Fibroblast of upper back skin (primary cell): Measurements from ENCODE around the gene C1orf226.
"Not testable (repeated sequence)": the region's sequence is repeated elsewhere in the genome, so short reads cannot be mapped to it uniquely, and the experiment has no call there.

Experiments
- DNase-seq: peaks from one replicate; pipeline ENCODE4 v3.0.0-alpha.2; 2013

C1orf226 gene

DNA sequence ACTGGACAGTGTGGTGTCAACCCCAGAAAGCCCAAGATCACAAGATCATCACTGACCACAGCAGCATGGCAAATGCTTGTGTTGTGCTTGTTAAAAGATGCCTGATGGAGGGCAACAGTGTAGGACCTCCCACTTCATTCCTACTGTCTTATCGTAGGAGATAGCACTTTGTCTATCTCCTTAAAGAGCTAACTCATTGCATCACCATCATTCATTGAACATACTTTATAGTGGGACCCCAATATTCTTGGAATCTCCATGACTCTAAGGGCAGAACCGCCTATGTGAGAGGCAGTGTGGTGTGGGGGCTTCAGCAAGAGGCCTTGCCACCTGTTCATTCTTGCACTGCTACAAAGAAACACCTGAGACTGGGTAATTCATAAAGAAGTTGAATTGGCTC is 35.4 kb downstream of the C1orf226 start:
- DNase-seq: no peak

DNA sequence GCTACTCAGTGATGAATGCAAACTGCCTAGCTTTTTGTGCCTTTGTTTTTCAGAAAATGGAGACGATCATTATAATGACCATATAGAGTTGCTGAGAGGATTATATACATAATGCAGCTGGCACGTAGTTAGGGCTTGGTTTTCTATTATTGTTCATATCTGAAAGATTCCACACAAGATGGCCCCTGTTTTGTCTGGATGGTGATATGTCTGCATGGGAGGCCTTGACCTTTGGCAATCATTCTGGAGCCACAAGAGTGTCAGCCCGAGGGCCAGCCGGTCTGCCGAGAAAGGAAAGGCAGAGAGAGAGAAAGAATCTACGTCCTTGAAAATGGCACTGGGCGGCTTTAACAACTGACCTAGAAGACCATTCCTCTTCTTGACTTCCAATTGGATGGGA is 36.1 kb downstream of the C1orf226 start:
- DNase-seq: no peak

DNA sequence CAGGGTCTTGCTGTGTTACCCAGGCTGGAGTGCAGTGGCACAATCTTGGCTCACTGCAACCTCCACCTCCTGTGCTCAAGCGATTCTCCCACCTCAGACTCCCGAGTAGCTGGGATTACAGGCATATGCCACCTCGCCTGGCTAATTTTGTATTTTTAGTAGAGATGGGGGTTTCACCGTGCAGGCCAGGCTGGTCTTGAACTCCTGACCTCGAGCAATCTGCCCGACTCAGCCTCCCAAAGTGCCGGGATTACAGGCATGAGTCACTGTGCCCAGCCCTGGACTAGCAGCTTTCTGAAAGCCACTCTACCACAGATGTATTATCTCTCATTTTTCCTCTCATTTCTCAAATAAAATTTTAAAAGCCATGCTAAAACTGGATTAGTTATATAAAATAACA is 37.1 kb downstream of the C1orf226 start:
- not testable (repeated sequence) for DNase-seq

DNA sequence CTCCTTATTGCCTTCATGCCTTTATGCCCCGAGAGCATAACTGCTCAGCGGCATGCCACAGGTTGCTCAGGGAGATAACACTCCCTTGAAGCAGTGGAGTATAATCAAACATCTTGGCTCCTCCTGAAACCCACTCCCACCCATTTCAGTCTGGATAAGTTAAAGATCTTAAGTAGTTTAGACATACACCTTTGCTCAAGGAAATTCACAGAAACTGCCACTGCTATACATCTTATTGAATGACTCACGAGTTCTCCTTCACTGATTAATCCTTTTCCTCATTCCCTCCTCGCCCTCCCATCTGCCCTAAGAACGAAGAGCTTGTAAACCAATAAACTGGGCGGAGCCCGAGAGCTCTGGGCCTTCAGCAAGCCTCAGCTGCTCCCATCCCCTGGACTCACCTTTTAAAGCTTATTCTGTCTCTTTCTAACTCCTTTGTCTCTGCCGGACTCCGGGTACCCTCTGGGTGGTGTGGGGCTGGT is 38.0 kb downstream of the C1orf226 start:
- not testable (repeated sequence) for DNase-seq

DNA sequence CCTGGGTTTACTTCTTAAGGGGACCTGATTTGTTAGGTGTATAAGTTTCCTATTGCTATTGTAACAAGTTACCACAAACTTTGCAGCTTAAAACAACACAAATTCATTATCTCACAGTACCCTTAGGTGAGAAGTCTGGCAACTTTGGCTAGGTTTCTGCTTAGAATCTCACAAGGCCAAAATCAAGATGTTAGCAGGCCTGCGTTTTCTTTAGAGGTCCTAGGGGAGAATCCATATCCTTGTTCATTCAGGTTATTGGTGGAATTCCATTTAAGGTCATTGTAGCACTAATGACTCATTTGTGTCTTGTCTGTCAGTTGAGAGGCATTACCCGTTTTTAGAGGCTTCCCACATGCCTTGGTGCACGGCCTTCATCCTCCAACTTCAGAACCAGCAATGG is 38.6 kb downstream of the C1orf226 start:
- DNase-seq: no peak

DNA sequence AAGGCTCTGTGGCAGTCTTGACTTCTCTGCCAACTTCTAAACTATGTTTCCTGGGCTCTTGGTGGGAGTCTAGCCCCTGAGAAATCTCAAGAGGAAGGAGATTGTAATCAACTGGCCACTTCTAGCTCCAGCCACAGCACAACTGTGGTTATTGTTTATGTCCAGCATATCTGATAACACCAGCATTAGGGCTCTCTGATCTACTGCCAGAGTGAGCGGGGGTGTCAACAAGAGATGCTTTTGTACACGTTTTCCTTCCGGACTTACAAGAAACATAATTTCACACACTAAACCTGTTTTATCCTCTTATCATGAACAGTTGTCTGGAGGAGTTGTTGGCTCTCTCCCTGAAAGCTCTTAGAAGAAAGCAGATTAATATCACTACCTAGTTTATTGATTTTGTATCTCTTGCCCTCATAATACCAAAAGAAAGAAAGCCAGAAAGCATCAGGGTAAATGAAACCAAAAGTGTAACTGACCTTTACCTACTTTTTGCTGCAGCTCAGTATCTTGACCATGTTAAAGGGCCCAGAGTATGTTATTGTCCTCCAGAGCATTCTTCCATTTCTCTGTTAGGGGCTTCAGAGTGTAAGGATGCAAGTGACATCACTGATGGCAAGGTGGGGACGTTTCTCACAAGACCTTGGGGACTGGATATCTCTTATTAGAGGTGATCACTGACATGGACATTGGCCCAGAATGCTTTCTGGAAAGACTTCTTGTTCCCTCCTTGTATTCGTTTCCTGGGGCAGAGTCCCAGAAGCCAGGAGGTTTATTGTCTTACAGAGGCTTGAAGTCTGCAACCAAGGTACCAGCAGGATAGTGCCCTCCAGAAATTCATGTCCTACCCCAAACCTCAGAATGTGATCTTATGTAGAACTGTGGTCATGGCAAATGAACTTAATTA is 40.0 kb downstream of the C1orf226 start:
- no peak for DNase-seq

DNA sequence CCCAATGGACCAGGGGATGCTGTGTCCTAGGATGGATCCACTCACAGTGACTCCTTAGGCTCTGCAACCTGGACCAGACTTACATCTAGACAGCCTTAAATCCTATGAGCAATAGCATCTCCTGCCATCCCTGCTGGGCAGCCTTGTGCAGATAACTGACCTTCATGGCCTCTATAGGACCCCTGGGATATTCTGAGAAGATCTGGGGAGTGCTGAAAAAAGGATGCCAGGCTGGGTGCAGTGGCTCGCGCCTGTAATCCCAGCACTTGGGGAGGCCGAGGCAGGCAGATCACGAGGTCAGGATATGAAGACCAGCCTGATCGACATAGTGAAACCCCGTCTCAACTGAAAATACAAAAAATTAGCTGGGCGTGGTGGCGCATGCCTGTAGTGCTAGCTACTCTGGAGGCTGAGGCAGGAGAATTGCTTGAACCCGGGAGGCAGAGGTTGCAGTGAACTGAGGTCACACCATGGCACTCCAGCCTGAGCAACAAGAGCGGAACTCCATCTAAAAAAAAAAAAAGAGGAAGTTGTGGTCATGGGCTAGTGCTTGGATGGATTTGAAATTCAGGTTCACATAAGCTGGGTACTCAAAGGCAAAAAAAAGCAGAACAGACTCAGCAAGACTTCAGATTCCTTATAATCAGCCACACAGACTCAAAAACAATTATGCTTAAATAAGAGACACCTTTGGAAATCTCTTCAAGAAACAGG is 41.3 kb downstream of the C1orf226 start:
- no peak for DNase-seq

DNA sequence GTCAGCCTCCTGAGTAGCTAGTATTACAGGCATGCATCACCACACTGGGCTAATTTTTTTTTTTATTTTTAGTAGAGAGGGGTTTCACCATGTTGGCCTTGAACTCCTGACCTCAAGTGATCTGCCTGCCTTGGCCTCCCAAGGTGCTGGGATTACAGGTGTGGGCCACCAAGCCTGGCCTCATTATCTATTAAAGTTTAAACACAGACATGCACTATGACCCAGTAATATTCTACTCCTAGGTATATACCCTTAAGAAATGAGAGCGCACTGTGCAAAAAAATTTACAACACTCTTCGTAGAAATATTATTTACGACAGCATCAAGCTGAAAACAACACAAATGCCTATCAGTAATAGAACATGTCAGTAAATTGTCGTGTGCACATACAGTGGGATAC is 49.1 kb downstream of the C1orf226 start:
- DNase-seq: no peak

DNA sequence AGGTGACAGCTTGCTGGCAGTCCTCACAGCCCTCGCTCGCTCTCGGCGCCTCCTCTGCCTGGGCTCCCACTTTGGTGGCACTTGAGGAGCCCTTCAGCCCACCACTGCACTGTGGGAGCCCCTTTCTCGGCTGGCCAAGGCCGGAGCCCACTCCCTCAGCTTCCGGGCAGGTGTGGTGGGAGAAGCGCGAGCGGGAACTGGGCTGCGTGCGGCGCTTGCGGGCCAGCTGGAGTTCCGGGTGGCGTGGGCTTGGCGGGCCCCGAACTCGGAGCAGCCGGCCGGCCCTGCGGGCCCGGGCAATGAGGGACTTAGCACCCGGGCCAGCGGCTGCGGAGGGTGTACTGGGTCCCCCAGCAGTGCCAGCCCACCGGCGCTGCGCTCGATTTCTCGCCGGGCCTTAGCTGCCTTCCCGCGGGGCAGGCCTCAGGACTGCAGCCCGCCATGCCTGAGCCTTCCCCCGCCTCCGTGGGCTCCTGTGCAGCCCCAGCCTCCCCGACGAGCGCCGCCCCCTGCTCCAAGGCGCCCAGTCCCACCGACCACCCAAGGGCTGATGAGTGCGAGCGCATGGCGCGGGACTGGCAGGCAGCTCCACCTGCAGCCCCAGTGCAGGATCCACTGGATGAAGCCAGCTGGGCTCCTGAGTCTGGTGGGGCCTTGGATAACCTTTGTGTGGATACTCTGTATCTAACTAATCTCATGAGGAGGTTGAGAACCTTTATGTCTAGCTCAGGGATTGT is 51.6 kb downstream of the C1orf226 start:
- DNase-seq: not testable (repeated sequence)
